SK-N-MC (cell line): ENCODE measurements around the gene IL36G.

ENCODE experiments used
- DNase-seq: peaks from one replicate; pipeline ENCODE4 v3.0.0-alpha.2; 2011; ENCODE audit warnings: low read depth, low spot score
- H3K27ac ChIP-seq: fragments of 200-600 bp; sonication (generic); 2 replicates; pipeline ENCODE4 v1.5.1; 2016; ENCODE audit warnings: mixed run types
- H3K36me3 ChIP-seq: fragments of 200-600 bp; sonication (generic); 2 replicates; pipeline ENCODE4 v1.6.1; 2017; ENCODE audit warnings: antibody characterized with exemption, low read length, mixed read lengths; ENCODE audit not compliant: insufficient read depth
- H3K4me3 ChIP-seq: fragments of 200-600 bp; sonication (generic); 2 replicates; pipeline ENCODE4 v1.5.1; 2016
- H3K9ac ChIP-seq: fragments of 200-600 bp; sonication (generic); 2 replicates; pipeline ENCODE4 v1.8.0; 2017; ENCODE audit warnings: mixed run types, mixed read lengths; ENCODE audit not compliant: insufficient read length
- H3K9me3 ChIP-seq: fragments of 200-600 bp; sonication (generic); 2 replicates; pipeline ENCODE4 v1.6.1; 2017; ENCODE audit warnings: low read depth, mild to moderate bottlenecking, antibody characterized with exemption, low read length, moderate library complexity, mixed read lengths
- EZH2 ChIP-seq: fragments of 200-600 bp; sonication (generic); IDR thresholded peaks from one replicate; pipeline ENCODE4 v1.6.1; 2017; ENCODE audit warnings: antibody characterized with exemption
- FOXP2 ChIP-seq: optimal IDR thresholded peaks from 2 replicates; pipeline ENCODE3; 2011; ENCODE audit warnings: mild to moderate bottlenecking, moderate library complexity; ENCODE audit not compliant: insufficient read depth; ENCODE audit errors: extremely low read length, control extremely low read depth
- POLR2AphosphoS5 ChIP-seq: IDR thresholded peaks from 2 replicates; pipeline ENCODE4 v1.6.1; 2012; ENCODE audit warnings: mild to moderate bottlenecking, low read depth, low read length, borderline replicate concordance

The IL36G gene

DNA sequence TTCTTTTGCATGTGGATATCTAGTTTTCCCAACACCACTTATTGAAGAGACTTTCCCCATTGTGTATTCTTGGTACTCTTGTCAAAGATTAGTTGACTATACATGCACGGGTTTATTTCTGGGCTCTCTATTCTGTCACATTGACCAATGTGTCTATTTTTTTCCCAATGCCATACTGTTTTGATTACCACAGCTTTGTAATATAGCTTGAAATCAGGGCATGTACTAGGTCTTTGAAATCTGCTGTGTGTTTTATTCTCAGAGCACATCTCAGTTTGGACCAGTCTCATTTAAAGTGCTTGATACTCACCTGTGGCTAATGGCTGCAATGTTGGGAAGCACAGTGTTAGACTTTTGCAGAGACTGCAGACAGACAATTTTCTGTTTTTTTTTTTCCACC is 32.8 kb upstream of the IL36G start:
- no peak overlapping the region for H3K4me3 ChIP-seq
- no peaks in the 10 kb centered on the region for H3K36me3 ChIP-seq
- no peak overlapping the region for H3K9ac ChIP-seq
- no peak for TF ChIP-seq FOXP2
- no peak for DNase-seq
- H3K9me3 ChIP-seq, result peaks cover 6% of the 10 kb centered on the region; the same call in 1 of the 2 replicates
- H3K27ac ChIP-seq, result no peak overlapping the region

DNA sequence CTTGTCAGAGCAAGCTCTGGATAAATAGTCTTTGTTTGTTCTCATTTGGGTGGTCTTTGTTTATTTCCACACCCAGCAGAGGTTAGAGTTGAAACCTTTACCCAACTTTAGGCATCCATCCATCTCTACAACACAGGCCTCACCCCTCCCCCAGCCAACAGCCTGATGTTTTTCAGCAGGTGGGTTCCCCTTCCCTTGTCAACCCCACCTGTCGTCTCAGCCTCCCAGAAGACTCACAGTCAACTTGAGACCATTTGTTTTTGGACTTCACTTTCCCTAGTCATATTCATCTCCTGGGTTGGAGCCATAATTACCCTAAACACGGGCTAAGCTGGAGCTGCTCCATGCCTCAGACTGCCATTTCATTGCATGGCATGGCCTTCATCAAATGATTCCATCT is 31.7 kb upstream of the IL36G start:
- peaks cover 6% of the 10 kb centered on the region; the same call in 1 of the 2 replicates for H3K9me3 ChIP-seq
- no peaks in the 10 kb centered on the region for H3K36me3 ChIP-seq
- H3K4me3 ChIP-seq, result no peak overlapping the region
- no peak overlapping the region for H3K9ac ChIP-seq
- TF ChIP-seq EZH2 (no peak), FOXP2 (no peak), POLR2AphosphoS5 (no peak)
- no peak for DNase-seq
- no peak overlapping the region for H3K27ac ChIP-seq

DNA sequence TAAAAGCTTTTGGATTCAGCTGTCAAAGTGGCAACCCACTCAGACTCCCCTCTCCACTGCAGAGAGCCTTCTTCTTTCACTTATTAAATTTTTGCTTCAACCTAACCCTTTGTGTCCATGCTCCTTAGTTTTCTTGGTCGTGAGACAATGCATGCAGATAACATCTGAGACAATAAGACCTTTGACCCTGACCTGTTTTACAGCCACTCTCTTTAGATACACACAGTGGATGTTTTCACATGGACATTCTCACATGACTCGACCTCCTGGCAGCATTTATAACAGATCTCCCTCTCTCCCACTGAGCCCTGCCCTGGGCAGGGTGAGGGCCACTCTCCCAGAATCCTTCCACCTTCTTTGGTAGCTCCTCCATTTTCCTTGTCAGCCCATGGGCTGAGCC is 30.4 kb upstream of the IL36G start:
- no peak overlapping the region for H3K9ac ChIP-seq
- no peak for DNase-seq
- TF ChIP-seq FOXP2 (no peak), EZH2 (no peak), POLR2AphosphoS5 (no peak)
- no peak overlapping the region for H3K27ac ChIP-seq
- no peaks in the 10 kb centered on the region for H3K36me3 ChIP-seq
- no peak overlapping the region for H3K4me3 ChIP-seq
- peaks cover 6% of the 10 kb centered on the region; the same call in 1 of the 2 replicates for H3K9me3 ChIP-seq

DNA sequence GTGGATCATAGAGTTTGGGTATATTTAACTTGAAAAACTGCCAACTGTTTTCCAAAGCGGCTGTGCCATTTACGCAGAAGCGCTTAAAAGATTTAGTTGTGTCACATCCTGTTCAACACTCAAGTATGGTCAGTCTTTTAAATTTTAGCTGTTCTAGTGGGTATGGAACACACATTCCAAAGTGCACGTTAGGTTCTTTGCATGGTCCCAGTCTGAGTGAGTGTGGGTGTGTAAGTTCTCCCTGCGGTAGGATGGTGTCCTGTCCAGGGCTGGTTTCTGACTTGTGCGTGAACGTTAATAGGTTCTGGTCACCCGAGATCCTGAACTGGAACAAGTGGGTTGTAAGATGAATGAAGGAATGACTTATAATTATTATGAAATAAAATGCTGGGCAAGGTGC is 28.4 kb upstream of the IL36G start:
- Histone ChIP-seq H3K27ac (no peak overlapping the region), H3K36me3 (no peaks in the 10 kb centered on the region), H3K9me3 (peaks cover 6% of the 10 kb centered on the region; the same call in 1 of the 2 replicates), H3K4me3 (no peak overlapping the region), H3K9ac (no peak overlapping the region)
- TF ChIP-seq EZH2 (no peak), FOXP2 (no peak), POLR2AphosphoS5 (no peak)
- no peak for DNase-seq

DNA sequence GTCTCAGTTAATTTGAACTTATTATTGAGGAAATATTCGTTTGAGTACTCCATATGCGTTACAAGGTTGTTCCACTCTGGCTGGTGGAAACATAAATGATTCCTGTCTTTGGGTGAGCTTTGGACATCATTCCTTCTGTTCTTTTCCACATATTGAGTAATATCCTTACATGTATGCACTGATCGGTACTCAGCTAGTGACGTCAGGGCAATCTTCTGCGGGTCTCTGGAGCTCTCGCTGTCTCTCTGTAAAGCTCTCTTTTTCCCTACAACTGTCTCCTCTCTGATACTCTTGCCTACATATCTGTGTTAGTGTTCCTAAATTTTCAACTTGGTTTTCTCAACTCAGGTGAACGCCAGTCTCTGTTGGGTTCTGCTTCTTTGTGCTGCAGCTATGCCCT is 23.4 kb upstream of the IL36G start:
- no peaks in the 10 kb centered on the region for H3K36me3 ChIP-seq
- no peak for TF ChIP-seq EZH2
- no peak for TF ChIP-seq FOXP2
- no peak overlapping the region for H3K4me3 ChIP-seq
- no peaks in the 10 kb centered on the region for H3K9me3 ChIP-seq
- no peak overlapping the region for H3K27ac ChIP-seq
- no peak for DNase-seq
- no peak overlapping the region for H3K9ac ChIP-seq

DNA sequence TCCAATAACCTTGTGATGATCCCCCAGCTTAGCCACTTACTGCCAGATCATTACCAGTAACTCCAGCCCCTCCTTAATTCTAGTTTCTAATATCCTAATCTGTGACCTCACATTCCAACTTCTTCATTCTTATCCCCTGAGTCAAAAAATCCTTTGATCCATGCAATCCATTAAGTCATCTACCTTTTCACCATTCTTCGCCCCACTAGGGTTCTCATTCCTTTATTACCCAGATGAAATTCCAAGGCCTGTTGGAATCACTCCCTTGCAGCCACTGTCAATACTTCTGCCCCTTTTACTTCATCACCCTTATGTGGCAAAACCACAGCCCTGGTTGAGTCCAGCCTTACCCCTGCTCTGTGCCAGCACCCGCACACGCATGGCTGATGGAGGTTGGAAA is 20.3 kb upstream of the IL36G start:
- no peak for TF ChIP-seq EZH2
- Histone ChIP-seq H3K9me3 (no peaks in the 10 kb centered on the region), H3K27ac (no peak overlapping the region), H3K9ac (no peak overlapping the region), H3K4me3 (no peak overlapping the region), H3K36me3 (no peaks in the 10 kb centered on the region)
- DNase-seq, result no peak

DNA sequence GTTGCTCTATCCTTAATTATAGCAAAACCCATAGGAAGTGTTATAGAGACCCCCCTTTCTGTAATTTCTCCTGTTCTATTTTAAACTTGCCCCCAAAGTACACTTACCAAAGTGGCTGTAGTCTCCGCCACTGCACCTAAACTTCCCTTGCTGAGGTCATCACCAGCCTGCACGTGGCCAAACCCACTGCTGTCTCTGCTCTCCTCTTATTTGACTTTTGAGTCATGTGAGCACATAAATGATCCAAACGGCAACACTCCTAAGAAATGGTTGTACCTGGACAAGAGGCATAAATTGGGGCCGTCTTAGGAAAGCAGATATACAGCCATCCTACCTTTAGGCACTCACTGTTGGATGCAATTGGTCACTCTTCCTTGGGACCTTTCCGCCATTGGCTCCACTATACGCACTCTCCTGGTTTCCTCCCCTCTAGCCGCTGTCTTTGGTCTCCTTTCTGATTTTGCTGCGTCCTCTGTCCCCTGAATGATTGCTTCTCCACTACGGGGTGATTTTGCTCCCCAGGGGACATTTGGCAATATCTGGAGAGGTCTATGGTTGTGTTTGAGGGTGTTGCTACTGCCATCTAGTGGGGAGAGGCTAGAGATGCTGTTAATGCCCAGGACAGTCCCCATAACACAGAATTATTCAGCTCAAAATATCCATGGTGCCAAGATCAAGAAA is 19.2 kb upstream of the IL36G start:
- TF ChIP-seq POLR2AphosphoS5 (no peak), FOXP2 (no peak), EZH2 (no peak)
- no peaks in the 10 kb centered on the region for H3K9me3 ChIP-seq
- H3K9ac ChIP-seq, result no peak overlapping the region
- no peak overlapping the region for H3K4me3 ChIP-seq
- no peak overlapping the region for H3K27ac ChIP-seq
- peak; percentile 22 for DNase-seq
- no peaks in the 10 kb centered on the region for H3K36me3 ChIP-seq

DNA sequence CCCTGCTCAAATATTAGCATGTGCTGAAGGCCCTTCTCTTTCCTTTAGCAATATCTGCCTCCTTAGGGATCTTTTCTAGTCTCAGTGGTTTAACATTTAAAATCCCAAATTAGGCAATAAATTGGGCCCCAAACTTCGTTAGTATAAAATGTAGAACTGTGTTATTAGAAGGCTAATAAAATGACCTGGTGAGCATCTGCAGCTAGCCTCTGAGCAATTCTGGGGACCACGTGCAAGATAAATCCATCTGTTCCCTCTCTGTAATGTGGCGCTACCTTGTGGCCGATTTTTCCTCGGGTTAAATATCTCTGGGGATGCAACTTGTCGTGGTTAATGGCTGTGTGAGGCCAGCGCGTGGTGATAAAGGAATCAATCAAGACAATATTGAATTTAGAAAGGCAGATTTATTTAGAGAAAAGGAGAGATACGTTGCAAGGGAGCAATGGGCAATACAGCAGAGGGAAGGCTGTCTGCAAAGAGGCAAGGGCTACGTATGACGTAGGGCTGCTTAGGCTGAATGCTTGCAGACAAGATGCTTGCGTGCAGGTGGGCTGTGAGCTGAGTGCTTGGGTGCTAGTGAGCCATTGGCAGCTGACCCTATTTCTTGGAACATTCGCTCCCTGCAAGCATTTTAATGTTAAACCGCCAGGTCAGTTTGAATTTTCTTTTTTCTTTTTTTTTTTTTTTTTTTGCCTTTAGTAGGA is 18.5 kb upstream of the IL36G start:
- Histone ChIP-seq H3K9me3 (no peaks in the 10 kb centered on the region), H3K36me3 (no peaks in the 10 kb centered on the region), H3K4me3 (no peak overlapping the region), H3K27ac (no peak overlapping the region), H3K9ac (no peak overlapping the region)
- no peak for TF ChIP-seq FOXP2
- TF ChIP-seq POLR2AphosphoS5, result no peak
- no peak for TF ChIP-seq EZH2
- no peak for DNase-seq

GRCh38 chr2:112960230-112960825 is 17.5 kb upstream of the IL36G start:
- H3K9me3 ChIP-seq, result no peaks in the 10 kb centered on the region
- no peaks in the 10 kb centered on the region for H3K36me3 ChIP-seq

More at GRCh38 chr2:112960230-112960825, 17.5 kb upstream of the IL36G start:
- Histone ChIP-seq H3K9ac (no peak overlapping the region), H3K27ac (no peak overlapping the region), H3K4me3 (no peak overlapping the region)
- no peak for DNase-seq
- no peak for TF ChIP-seq POLR2AphosphoS5
- no peak for TF ChIP-seq FOXP2
- TF ChIP-seq EZH2, result no peak
